B cell (primary cell): ENCODE results near the gene SDK2. TPM values are rescaled to one million over a fixed set of nuclear protein-coding genes. Genes with fewer than 3 reads are reported as not detected.

Source experiments
- ATAC-seq: fragments of 200-7000 bp; cut with Tn5 transposase; one replicate; pipeline ENCODE4 v1.10.0; 2021; ENCODE audit warnings: low read depth, mild to moderate bottlenecking, moderate number of reproducible peaks, moderate library complexity
- CTCF ChIA-PET: fragments of 350-600 bp; sonication (Branson Sonifier 250); formaldehyde crosslinking; loops from one replicate; lab custom pipeline; 2021; ENCODE audit warnings: antibody characterized with exemption, inconsistent platforms; lab: Charles Lee
- POLR2A ChIA-PET: fragments of 350-600 bp; sonication (Branson Sonifier 250); formaldehyde crosslinking; loops from one replicate; lab custom pipeline; 2021; ENCODE audit warnings: antibody characterized with exemption; lab: Charles Lee
- DNase-seq: peaks from one replicate; pipeline ENCODE4 v3.0.0; 2013
- H2AFZ ChIP-seq: 2 replicates; pipeline ENCODE4 v1.6.1; 2012; ENCODE audit warnings: mild to moderate bottlenecking, low read depth, low read length; ENCODE audit not compliant: insufficient read depth, poor library complexity, severe bottlenecking
- H3K27ac ChIP-seq, 2 donors: 1 replicate in 1 of 2; 2 replicates in 1 of 2; pipeline ENCODE4 v1.5.1; 2012 to 2013; ENCODE audit warnings: low read length in 2 of 2, mild to moderate bottlenecking in 2 of 2, moderate library complexity in 1 of 2
- H3K27me3 ChIP-seq, 4 experiments: fragments of 200-600 bp in 1 of 4; sonication (generic) in 1 of 4; replicated peaks in 1 of 4; 1 replicate in 2 of 4; 2 replicates in 2 of 4; pipeline versions ENCODE4 v1.6.1 to v1.7.0; 2013 to 2016; ENCODE audit warnings: low read length in 3 of 4, mild to moderate bottlenecking in 2 of 4, mixed read lengths in 1 of 4, moderate library complexity in 1 of 4; ENCODE audit not compliant: insufficient read depth in 4 of 4, control insufficient read depth in 3 of 4; ENCODE audit errors: control extremely low read depth in 1 of 4
- H3K36me3 ChIP-seq, 2 experiments: replicated peaks in 1 of 2; 1 replicate in 1 of 2; 2 replicates in 1 of 2; pipeline versions ENCODE4 v1.6.1 to v1.7.1; 2013; ENCODE audit warnings: low read length in 1 of 2; ENCODE audit not compliant: insufficient read depth in 2 of 2, control insufficient read depth in 1 of 2; ENCODE audit errors: control extremely low read depth in 1 of 2, extremely low read depth in 1 of 2
- H3K4me1 ChIP-seq, 2 donors: fragments of 200-600 bp in 1 of 2; sonication (generic) in 1 of 2; 1 replicate in 1 of 2; 2 replicates in 1 of 2; pipeline versions ENCODE4 v1.5.1 to v1.6.1; 2013 to 2017; ENCODE audit warnings: low read length in 2 of 2; ENCODE audit not compliant: control insufficient read depth in 2 of 2, insufficient read depth in 2 of 2
- H3K4me2 ChIP-seq: replicated peaks from 2 replicates; pipeline ENCODE3; 2012; ENCODE audit warnings: mild to moderate bottlenecking, low read depth, low read length; ENCODE audit not compliant: poor library complexity, severe bottlenecking
- H3K4me3 ChIP-seq, 5 experiments: fragments of 200-600 bp in 1 of 5; sonication (generic) in 1 of 5; 1 replicate in 3 of 5; 2 replicates in 2 of 5; pipeline versions ENCODE4 v1.5.1 to v1.7.0; 2011 to 2016; ENCODE audit warnings: low read length in 4 of 5, mild to moderate bottlenecking in 4 of 5, low read depth in 2 of 5, control low read depth in 1 of 5, moderate library complexity in 1 of 5; ENCODE audit not compliant: insufficient read depth in 1 of 5; ENCODE audit errors: control extremely low read depth in 1 of 5, extremely low read depth in 1 of 5
- H3K79me2 ChIP-seq: fragments of 200-600 bp; sonication (generic); one replicate; pipeline ENCODE4 v1.6.0; 2016; ENCODE audit warnings: low read length; ENCODE audit not compliant: control insufficient read depth, insufficient read depth
- H3K9ac ChIP-seq: fragments of 200-600 bp; sonication (generic); 2 replicates; pipeline ENCODE4 v1.6.1; 2017; ENCODE audit warnings: mild to moderate bottlenecking, low read length, moderate library complexity
- H3K9me3 ChIP-seq, 3 donors: one replicate each; pipeline versions ENCODE4 v1.6.1 to v1.7.1; 2013; ENCODE audit warnings: low read length in 2 of 3; ENCODE audit not compliant: control insufficient read depth in 2 of 3, insufficient read depth in 1 of 3; ENCODE audit errors: control extremely low read depth in 1 of 3
- H4K20me1 ChIP-seq: 2 replicates; pipeline ENCODE4 v1.6.0; 2012; ENCODE audit warnings: mild to moderate bottlenecking, low read length; ENCODE audit not compliant: insufficient read depth, control insufficient read depth, poor library complexity, severe bottlenecking
- H3K27ac Mint-ChIP-seq: one replicate; pipeline ENCODE4 v1.8.0; 2021; ENCODE audit warnings: mixed read lengths
- H3K27me3 Mint-ChIP-seq: one replicate; pipeline ENCODE4 v1.8.0; 2021; ENCODE audit warnings: mixed read lengths
- H3K4me1 Mint-ChIP-seq: one replicate; pipeline ENCODE4 v1.8.0; 2021; ENCODE audit warnings: mixed read lengths
- H3K4me3 Mint-ChIP-seq: one replicate; pipeline ENCODE4 v1.8.0; 2021; ENCODE audit warnings: mixed read lengths
- H3K9me3 Mint-ChIP-seq: one replicate; pipeline ENCODE4 v1.8.0; 2022; ENCODE audit warnings: mixed read lengths; ENCODE audit not compliant: insufficient read depth
- CTCF ChIP-seq: fragments of 200-600 bp; IDR thresholded peaks from one replicate; pipeline ENCODE4 v1.8.0; 2022; ENCODE audit warnings: antibody characterized with exemption, mild to moderate bottlenecking
- EZH2 ChIP-seq: IDR thresholded peaks from 2 replicates; pipeline ENCODE4 v1.6.1; 2012; ENCODE audit warnings: borderline replicate concordance, low read depth, mild to moderate bottlenecking, moderate library complexity, low read length; ENCODE audit not compliant: insufficient read depth, poor library complexity, severe bottlenecking
- WGBS: methylation state at CpG from one replicate; pipeline ENCODE4 v1.1.5; 2013; ENCODE audit warnings: missing lambda C conversion rate; ENCODE audit not compliant: insufficient coverage; 5-methylcytosine and 5-hydroxymethylcytosine counted together
- intact Hi-C: fragments of 100-400 bp; cut with micrococcal nuclease; formaldehyde crosslinking; loops from one replicate; pipeline ENCODE4 v1.10.0; 2022
- polyA plus RNA-seq: library from polyadenylated mRNA; depleted of rRNA; stranded (reverse); fragments of >200 nt; gene quantifications from 2 replicates; pipeline ENCODE4 v1.2.3, GENCODE V29; 2012
- total RNA-seq, 2 donors: library from RNA; stranded (reverse); fragments of 120-200 nt in 1 of 2; gene quantifications; 1 replicate in 1 of 2; 2 replicates in 1 of 2; pipeline versions ENCODE4 v1.2.3 to v1.2.4, GENCODE V29; 2013 to 2022

The SDK2 gene
- total and polyA plus RNA-seq, 2 donors (not counting 1 experiment from before 2014, with no cell fraction given) = 3.2 to 13.0 TPM

- intact Hi-C loops = no loop called here
- 92% methylated on average over 17 of the region's 17 CpGs for WGBS
- Histone ChIP-seq H3K9me3 (no peaks in the 10 kb centered on the region), H3K4me1 (no peaks in the 10 kb centered on the region), H3K9ac (no peak overlapping the region), H4K20me1 (no peaks in the 10 kb centered on the region), H3K4me2 (no peak overlapping the region), H3K4me3 (no peak overlapping the region), H3K36me3 (peaks cover 0 to 24% of the 10 kb centered on the region in 2 experiments), H3K27ac (no peak overlapping the region), H2AFZ (no peak overlapping the region), H3K27me3 (no peaks in the 10 kb centered on the region), H3K79me2 (no peaks in the 10 kb centered on the region)
- ATAC-seq = no peak
- H3K4me3 Mint-ChIP-seq = no peak overlapping the region
- ChIA-PET POLR2A (no interaction called here), CTCF (no interaction called here)
- TF ChIP-seq CTCF (no peak), EZH2 (no peak)
- no peak for DNase-seq
- no peaks in the 10 kb centered on the region for H3K4me1 Mint-ChIP-seq
- H3K27me3 Mint-ChIP-seq = no peaks in the 10 kb centered on the region
- no peaks in the 10 kb centered on the region for H3K9me3 Mint-ChIP-seq
- no peak overlapping the region for H3K27ac Mint-ChIP-seq
Measured at GRCh38 chr17:73397278-73397826, 246.9 kb downstream of the SDK2 start.

DNA sequence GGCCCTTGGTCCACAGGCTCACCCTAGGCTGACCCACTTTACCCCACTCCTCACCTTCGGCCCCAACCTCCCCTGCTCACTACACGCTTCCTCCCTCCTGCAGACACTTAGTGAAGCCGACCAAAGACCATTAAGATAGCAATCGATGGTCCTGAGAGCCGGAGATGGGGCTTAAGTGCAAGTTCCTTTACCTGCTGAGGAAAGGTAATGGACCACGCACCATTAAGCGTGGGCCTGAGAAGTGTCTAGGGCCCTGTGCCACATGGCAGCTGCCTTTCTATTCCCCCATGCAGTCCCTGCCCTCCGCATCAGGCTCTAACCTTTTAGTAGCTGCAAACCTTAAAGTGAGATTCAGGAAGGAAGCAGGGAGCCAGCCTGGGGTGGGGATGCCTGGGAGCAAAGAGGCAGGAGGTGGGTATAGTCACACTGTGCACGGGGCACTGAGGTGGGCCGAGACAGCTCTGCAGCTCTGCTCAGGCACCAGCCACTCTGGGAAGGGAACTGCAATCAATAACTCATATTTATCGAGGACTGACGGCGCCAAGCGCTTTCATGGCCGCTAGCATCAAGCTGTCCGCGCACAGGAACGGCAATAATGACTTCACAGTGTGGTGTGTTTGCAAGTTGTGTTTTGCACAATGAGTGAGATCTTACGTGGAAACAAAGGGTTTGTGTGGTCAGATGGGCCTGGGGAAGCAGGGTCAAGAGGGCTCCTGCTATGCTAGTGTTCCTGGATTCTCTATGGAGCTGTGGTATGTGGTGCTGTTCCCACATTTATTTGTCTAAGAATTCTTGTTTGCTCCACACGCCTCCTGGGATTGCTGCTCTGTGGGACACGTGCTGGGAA, 247.6 kb downstream of the SDK2 start:
- CTCF ChIA-PET = no interaction called here
- POLR2A ChIA-PET = no interaction called here
- no peaks in the 10 kb centered on the region for H3K4me1 Mint-ChIP-seq
- Histone ChIP-seq H3K4me2 (no peak overlapping the region), H3K27me3 (no peaks in the 10 kb centered on the region), H3K9ac (no peak overlapping the region), H3K36me3 (peaks cover 0 to 24% of the 10 kb centered on the region in 2 experiments), H3K27ac (no peak overlapping the region), H3K4me3 (no peak overlapping the region), H3K4me1 (no peaks in the 10 kb centered on the region), H2AFZ (no peak overlapping the region), H3K9me3 (no peaks in the 10 kb centered on the region), H4K20me1 (no peaks in the 10 kb centered on the region), H3K79me2 (no peaks in the 10 kb centered on the region)
- TF ChIP-seq CTCF (no peak), EZH2 (no peak)
- H3K27ac Mint-ChIP-seq = no peak overlapping the region
- intact Hi-C loops = no loop called here
- ATAC-seq (no peak), DNase-seq (no peak)
- H3K4me3 Mint-ChIP-seq = no peak overlapping the region
- H3K27me3 Mint-ChIP-seq = no peaks in the 10 kb centered on the region
- 93% methylated on average over 20 of the region's 21 CpGs for WGBS
- H3K9me3 Mint-ChIP-seq = no peaks in the 10 kb centered on the region
